OCI-LY1 (cell line): ENCODE data around the gene RANBP3L.

Experiments used
- EZH2 ChIP-seq: fragments of 200-600 bp; sonication (generic), shearing (Covaris generic); IDR thresholded peaks from 2 replicates; pipeline ENCODE4 v1.8.0; 2017; ENCODE audit warnings: borderline replicate concordance, mixed run types, mild to moderate bottlenecking, antibody characterized with exemption, low read length, moderate library complexity, mixed read lengths
- TF ChIP-seq, protein P1 (sequence below): fragments of 200-600 bp; sonication (generic), shearing (Covaris generic); IDR thresholded peaks from 2 replicates; pipeline ENCODE4 v1.5.1; 2017; ENCODE audit warnings: mild to moderate bottlenecking, antibody characterized with exemption, low read length, moderate library complexity, mixed read lengths

- no peak for TF ChIP-seq EZH2
- TF ChIP-seq, protein P1, sequence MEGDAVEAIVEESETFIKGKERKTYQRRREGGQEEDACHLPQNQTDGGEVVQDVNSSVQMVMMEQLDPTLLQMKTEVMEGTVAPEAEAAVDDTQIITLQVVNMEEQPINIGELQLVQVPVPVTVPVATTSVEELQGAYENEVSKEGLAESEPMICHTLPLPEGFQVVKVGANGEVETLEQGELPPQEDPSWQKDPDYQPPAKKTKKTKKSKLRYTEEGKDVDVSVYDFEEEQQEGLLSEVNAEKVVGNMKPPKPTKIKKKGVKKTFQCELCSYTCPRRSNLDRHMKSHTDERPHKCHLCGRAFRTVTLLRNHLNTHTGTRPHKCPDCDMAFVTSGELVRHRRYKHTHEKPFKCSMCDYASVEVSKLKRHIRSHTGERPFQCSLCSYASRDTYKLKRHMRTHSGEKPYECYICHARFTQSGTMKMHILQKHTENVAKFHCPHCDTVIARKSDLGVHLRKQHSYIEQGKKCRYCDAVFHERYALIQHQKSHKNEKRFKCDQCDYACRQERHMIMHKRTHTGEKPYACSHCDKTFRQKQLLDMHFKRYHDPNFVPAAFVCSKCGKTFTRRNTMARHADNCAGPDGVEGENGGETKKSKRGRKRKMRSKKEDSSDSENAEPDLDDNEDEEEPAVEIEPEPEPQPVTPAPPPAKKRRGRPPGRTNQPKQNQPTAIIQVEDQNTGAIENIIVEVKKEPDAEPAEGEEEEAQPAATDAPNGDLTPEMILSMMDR = no peak
Measured at GRCh38 chr5:36243653-36244052, 58.0 kb downstream of the RANBP3L start.
